Measurements from ENCODE around the gene NDUFA7.
"Not testable (repeated sequence)": the region's sequence is repeated elsewhere in the genome, so short reads cannot be mapped to it uniquely, and the experiment has no call there.

Gene NDUFA7

GRCh38 chr19:8304841-8305621, 16.1 kb downstream of the NDUFA7 start:
- WGBS, 2 experiments (ENCODE audit: insufficient coverage in 2 of 2), result 70 to 73% methylated on average over 28 to 33 of the region's 33 CpGs
- no peak overlapping the region for H3K4me3 ChIP-seq (ENCODE audit: extremely low read depth, insufficient read depth, low read length, poor library complexity, severe bottlenecking)
- H3K4me1 ChIP-seq (ENCODE audit: control insufficient read depth, insufficient read depth, low read length, poor library complexity, severe bottlenecking), result peaks cover 4% of the 10 kb centered on the region
- peaks cover 26% of the 10 kb centered on the region for H3K36me3 ChIP-seq (ENCODE audit: control insufficient read depth, insufficient read depth, low read length)
- no peak overlapping the region for H3K27ac ChIP-seq (ENCODE audit: low read depth, low read length, severe bottlenecking)
- H3K9me3 ChIP-seq (ENCODE audit: control insufficient read depth, low read length), result no peaks in the 10 kb centered on the region

GRCh38 chr19:8302734-8303133, 18.4 kb downstream of the NDUFA7 start:
- 97% methylated on average over 4 to 5 of the region's 7 CpGs for WGBS, 2 experiments (ENCODE audit: insufficient coverage in 2 of 2)
- Histone ChIP-seq H3K4me1 (ENCODE audit: control insufficient read depth, insufficient read depth, low read length, poor library complexity, severe bottlenecking) (peaks cover 4% of the 10 kb centered on the region), H3K9me3 (ENCODE audit: control insufficient read depth, low read length) (no peaks in the 10 kb centered on the region), H3K27ac (ENCODE audit: low read depth, low read length, severe bottlenecking) (no peak overlapping the region), H3K4me3 (ENCODE audit: extremely low read depth, insufficient read depth, low read length, poor library complexity, severe bottlenecking) (no peak overlapping the region), H3K36me3 (ENCODE audit: control insufficient read depth, insufficient read depth, low read length) (peaks cover 15% of the 10 kb centered on the region)

GRCh38 chr19:8302357-8302691, 18.9 kb downstream of the NDUFA7 start:
- peaks cover 4% of the 10 kb centered on the region for H3K4me1 ChIP-seq (ENCODE audit: control insufficient read depth, insufficient read depth, low read length, poor library complexity, severe bottlenecking)
- no peak overlapping the region for H3K4me3 ChIP-seq (ENCODE audit: extremely low read depth, insufficient read depth, low read length, poor library complexity, severe bottlenecking)
- H3K36me3 ChIP-seq (ENCODE audit: control insufficient read depth, insufficient read depth, low read length), result peaks cover 15% of the 10 kb centered on the region
- H3K27ac ChIP-seq (ENCODE audit: low read depth, low read length, severe bottlenecking), result no peak overlapping the region
- no peaks in the 10 kb centered on the region for H3K9me3 ChIP-seq (ENCODE audit: control insufficient read depth, low read length)
- 95 to 96% methylated on average over 6 to 9 of the region's 11 CpGs for WGBS, 2 experiments (ENCODE audit: insufficient coverage in 2 of 2)

- H3K4me1 ChIP-seq (ENCODE audit: control insufficient read depth, insufficient read depth, low read length, poor library complexity, severe bottlenecking); H3K27ac ChIP-seq (ENCODE audit: low read depth, low read length, severe bottlenecking); H3K4me3 ChIP-seq (ENCODE audit: extremely low read depth, insufficient read depth, low read length, poor library complexity, severe bottlenecking); H3K9me3 ChIP-seq (ENCODE audit: control insufficient read depth, low read length); H3K36me3 ChIP-seq (ENCODE audit: control insufficient read depth, insufficient read depth, low read length): not testable (repeated sequence)
- no CpG with 5 or more reads among the region's 9 CpGs for WGBS, 2 experiments (ENCODE audit: insufficient coverage in 2 of 2)
Observed at GRCh38 chr19:8291337-8291736, 29.8 kb downstream of the NDUFA7 start.

GRCh38 chr19:8276508-8276907, 44.7 kb downstream of the NDUFA7 start:
- H3K27ac ChIP-seq (ENCODE audit: low read depth, low read length, severe bottlenecking); H3K4me3 ChIP-seq (ENCODE audit: extremely low read depth, insufficient read depth, low read length, poor library complexity, severe bottlenecking); H3K36me3 ChIP-seq (ENCODE audit: control insufficient read depth, insufficient read depth, low read length); H3K4me1 ChIP-seq (ENCODE audit: control insufficient read depth, insufficient read depth, low read length, poor library complexity, severe bottlenecking); H3K9me3 ChIP-seq (ENCODE audit: control insufficient read depth, low read length): not testable (repeated sequence)
- no CpG with 5 or more reads among the region's 9 CpGs for WGBS, 2 experiments (ENCODE audit: insufficient coverage in 2 of 2)

GRCh38 chr19:8269724-8270123, 51.5 kb downstream of the NDUFA7 start:
- WGBS, 2 experiments (ENCODE audit: insufficient coverage in 2 of 2), result 100% methylated on average over 1 to 2 of the region's 3 CpGs

DNA sequence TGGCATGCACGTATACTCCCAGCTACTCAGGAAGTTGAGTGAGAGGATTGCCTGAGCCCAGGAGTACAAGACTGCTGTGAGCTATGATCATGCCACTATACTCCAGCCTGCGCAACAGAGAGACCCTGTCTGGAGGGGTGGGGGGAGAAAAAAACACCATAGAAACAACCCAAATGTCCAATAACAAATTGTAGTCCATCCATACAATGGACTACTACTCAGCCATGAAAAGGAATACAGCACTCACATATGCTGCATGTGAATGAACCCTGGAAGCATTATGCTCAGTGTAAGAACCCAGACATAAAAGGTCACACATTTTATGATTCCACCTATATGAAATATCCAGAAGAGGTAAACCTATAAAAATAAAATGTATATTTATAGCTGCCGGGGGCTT, 55.3 kb downstream of the NDUFA7 start:
- Histone ChIP-seq H3K27ac (ENCODE audit: low read depth, low read length, severe bottlenecking) (no peak overlapping the region), H3K4me3 (ENCODE audit: extremely low read depth, insufficient read depth, low read length, poor library complexity, severe bottlenecking) (no peak overlapping the region), H3K9me3 (ENCODE audit: control insufficient read depth, low read length) (no peaks in the 10 kb centered on the region), H3K36me3 (ENCODE audit: control insufficient read depth, insufficient read depth, low read length) (peaks cover 6% of the 10 kb centered on the region), H3K4me1 (ENCODE audit: control insufficient read depth, insufficient read depth, low read length, poor library complexity, severe bottlenecking) (peaks cover 5% of the 10 kb centered on the region)
- 70 to 82% methylated on average over 2 of the region's 3 CpGs for WGBS, 2 experiments (ENCODE audit: insufficient coverage in 2 of 2)

More at GRCh38 chr19:8269724-8270123, 51.5 kb downstream of the NDUFA7 start:
- Histone ChIP-seq H3K4me3 (ENCODE audit: extremely low read depth, insufficient read depth, low read length, poor library complexity, severe bottlenecking) (no peak overlapping the region), H3K9me3 (ENCODE audit: control insufficient read depth, low read length) (no peaks in the 10 kb centered on the region), H3K4me1 (ENCODE audit: control insufficient read depth, insufficient read depth, low read length, poor library complexity, severe bottlenecking) (peaks cover 5% of the 10 kb centered on the region), H3K36me3 (ENCODE audit: control insufficient read depth, insufficient read depth, low read length) (no peaks in the 10 kb centered on the region), H3K27ac (ENCODE audit: low read depth, low read length, severe bottlenecking) (no peak overlapping the region)

- not testable (repeated sequence) for H3K4me1 ChIP-seq (ENCODE audit: control insufficient read depth, insufficient read depth, low read length, poor library complexity, severe bottlenecking); H3K9me3 ChIP-seq (ENCODE audit: control insufficient read depth, low read length); H3K4me3 ChIP-seq (ENCODE audit: extremely low read depth, insufficient read depth, low read length, poor library complexity, severe bottlenecking); H3K27ac ChIP-seq (ENCODE audit: low read depth, low read length, severe bottlenecking); H3K36me3 ChIP-seq (ENCODE audit: control insufficient read depth, insufficient read depth, low read length)
- 83 to 89% methylated on average over 2 of the region's 4 CpGs for WGBS, 2 experiments (ENCODE audit: insufficient coverage in 2 of 2)
Observed at GRCh38 chr19:8264248-8264647, 56.9 kb downstream of the NDUFA7 start.

DNA sequence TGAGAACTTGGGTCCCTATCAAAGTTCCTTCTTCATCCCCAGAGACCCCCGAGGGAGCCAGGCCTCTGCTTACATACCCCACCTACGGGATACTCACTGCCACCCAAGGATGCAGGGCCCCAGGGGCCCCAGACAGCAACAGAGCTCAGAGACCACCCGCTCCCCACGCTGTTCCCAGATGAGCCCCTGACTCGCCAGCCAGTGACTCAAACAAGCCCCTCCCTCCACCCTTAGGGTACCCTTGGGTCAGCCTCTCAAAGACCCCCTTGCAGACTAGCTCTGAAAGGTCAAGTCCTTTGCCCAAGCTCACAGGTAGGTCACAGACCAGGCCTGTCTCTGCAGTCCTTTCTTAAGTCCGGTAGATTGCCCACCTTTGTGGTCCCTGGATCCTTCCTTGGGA, 58.7 kb downstream of the NDUFA7 start:
- no peak overlapping the region for H3K27ac ChIP-seq (ENCODE audit: low read depth, low read length, severe bottlenecking)
- H3K4me3 ChIP-seq (ENCODE audit: extremely low read depth, insufficient read depth, low read length, poor library complexity, severe bottlenecking), result no peak overlapping the region
- H3K36me3 ChIP-seq (ENCODE audit: control insufficient read depth, insufficient read depth, low read length), result peaks cover 12% of the 10 kb centered on the region
- H3K9me3 ChIP-seq (ENCODE audit: control insufficient read depth, low read length), result no peaks in the 10 kb centered on the region
- H3K4me1 ChIP-seq (ENCODE audit: control insufficient read depth, insufficient read depth, low read length, poor library complexity, severe bottlenecking), result no peaks in the 10 kb centered on the region
- 97 to 100% methylated on average over 5 of the region's 6 CpGs for WGBS, 2 experiments (ENCODE audit: insufficient coverage in 2 of 2)

- Histone ChIP-seq H3K36me3 (ENCODE audit: control insufficient read depth, insufficient read depth, low read length) (peaks cover 13% of the 10 kb centered on the region), H3K9me3 (ENCODE audit: control insufficient read depth, low read length) (no peaks in the 10 kb centered on the region), H3K27ac (ENCODE audit: low read depth, low read length, severe bottlenecking) (no peak overlapping the region), H3K4me1 (ENCODE audit: control insufficient read depth, insufficient read depth, low read length, poor library complexity, severe bottlenecking) (no peaks in the 10 kb centered on the region), H3K4me3 (ENCODE audit: extremely low read depth, insufficient read depth, low read length, poor library complexity, severe bottlenecking) (no peak overlapping the region)
- 89 to 90% methylated on average over 9 to 10 of the region's 14 CpGs for WGBS, 2 experiments (ENCODE audit: insufficient coverage in 2 of 2)
Observed at GRCh38 chr19:8261881-8262280, 59.3 kb downstream of the NDUFA7 start.

- Histone ChIP-seq H3K9me3 (ENCODE audit: control insufficient read depth, low read length) (no peaks in the 10 kb centered on the region), H3K27ac (ENCODE audit: low read depth, low read length, severe bottlenecking) (no peak overlapping the region), H3K4me3 (ENCODE audit: extremely low read depth, insufficient read depth, low read length, poor library complexity, severe bottlenecking) (no peak overlapping the region), H3K4me1 (ENCODE audit: control insufficient read depth, insufficient read depth, low read length, poor library complexity, severe bottlenecking) (no peaks in the 10 kb centered on the region), H3K36me3 (ENCODE audit: control insufficient read depth, insufficient read depth, low read length) (peaks cover 18% of the 10 kb centered on the region)
- WGBS, 2 experiments (ENCODE audit: insufficient coverage in 2 of 2), result 91 to 95% methylated on average over 6 to 8 of the region's 9 CpGs
Observed at GRCh38 chr19:8261347-8261746, 59.8 kb downstream of the NDUFA7 start.
